Measurements from ENCODE around the gene AANAT. TPM values are rescaled to one million over a fixed set of nuclear protein-coding genes. Genes with fewer than 3 reads are reported as not detected.
A peak's percentile ranks its signal among the peaks of the same experiment; 100 is the strongest.

The AANAT gene
- total and polyA plus RNA-seq, 4 donors = not detected

DNA sequence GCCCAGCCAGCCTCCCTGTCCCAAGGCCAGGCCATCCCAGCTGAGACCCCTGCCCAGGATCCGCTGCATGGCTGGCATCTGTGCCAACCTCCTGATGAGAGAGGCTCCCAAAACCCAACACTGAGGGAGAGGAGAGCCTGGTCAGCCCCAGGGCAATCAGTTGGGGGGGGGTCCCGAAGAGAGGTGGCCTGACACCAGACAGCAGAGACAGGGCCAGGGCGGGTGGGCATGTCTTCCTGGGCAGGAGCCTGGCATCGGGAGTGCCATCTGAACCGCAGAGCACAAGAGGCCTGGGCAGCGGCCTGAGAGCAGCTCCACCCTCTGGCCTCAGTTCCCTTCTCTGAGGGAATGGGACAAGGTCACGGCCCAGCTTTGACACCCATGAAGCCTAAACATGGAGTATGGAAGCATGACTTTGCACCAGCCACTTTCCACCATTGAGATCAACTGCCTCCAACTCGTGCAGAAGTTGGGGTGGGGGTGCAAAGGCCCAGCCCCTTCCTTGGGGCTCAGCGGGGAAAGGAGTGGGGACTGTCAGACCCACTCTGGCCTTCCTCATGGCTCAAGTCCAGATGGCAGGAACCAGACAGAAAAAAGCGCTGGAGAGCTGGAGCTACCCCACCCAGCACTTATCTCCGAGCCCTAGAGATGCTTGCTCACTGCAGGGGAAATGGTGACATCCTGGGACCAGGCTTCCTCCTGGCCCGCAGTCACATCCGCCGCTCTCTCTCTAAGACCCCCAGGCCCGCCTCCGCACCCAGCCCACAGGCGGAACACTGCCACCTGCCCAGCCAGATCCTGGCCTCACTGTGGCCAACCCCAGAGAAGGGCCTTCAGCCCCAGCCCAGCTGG is 24.1 kb downstream of the AANAT start:
- peaks cover 0 to 13% (median under 1%) of the 10 kb centered on the region in 4 donors for H3K4me1 ChIP-seq (ENCODE audit: control insufficient read depth in 4 of 4, insufficient read depth in 4 of 4, low read length in 3 of 4)
- no peaks in the 10 kb centered on the region for H3K27me3 ChIP-seq (ENCODE audit: control insufficient read depth in 4 of 4, insufficient read depth in 4 of 4, low read length in 3 of 4)
- no peaks in the 10 kb centered on the region for H3K9me3 ChIP-seq (ENCODE audit: control insufficient read depth in 4 of 4, low read length in 3 of 4)
- H3K4me3 ChIP-seq (ENCODE audit: low read depth in 1 of 3, low read length in 3 of 3) = no peak overlapping the region
- H3K27ac ChIP-seq (ENCODE audit: low read depth in 1 of 2, low read length in 2 of 2) = peak overlapping the region; percentile 65 to 78
- no peak overlapping the region for H3K9ac ChIP-seq (ENCODE audit: low read depth in 1 of 2, low read length in 2 of 2)
- H3K36me3 ChIP-seq (ENCODE audit: control insufficient read depth in 4 of 4, insufficient read depth in 3 of 4, low read depth in 1 of 4, low read length in 3 of 4) = no peaks in the 10 kb centered on the region
- DNase-seq (ENCODE audit: low spot score) = no peak
- 78% methylated on average over 17 of the region's 17 CpGs for WGBS
- TF ChIP-seq EGR1 (IDR thresholded peaks at IDR 0.05; ENCODE audit: low read depth in 2 of 2) (no peak), FOXA1 (IDR thresholded peaks at IDR 0.05) (no peak), RXRA (IDR thresholded peaks at IDR 0.05) (no peak), FOXA2 (IDR thresholded peaks at IDR 0.05) (no peak), YY1 (IDR thresholded peaks at IDR 0.05) (no peak), TAF1 (conservative IDR thresholded peaks at IDR 0.05) (no peak), RAD21 (IDR thresholded peaks at IDR 0.05) (no peak), HNF4A (conservative IDR thresholded peaks at IDR 0.05) (no peak)
- TF ChIP-seq, protein P1, sequence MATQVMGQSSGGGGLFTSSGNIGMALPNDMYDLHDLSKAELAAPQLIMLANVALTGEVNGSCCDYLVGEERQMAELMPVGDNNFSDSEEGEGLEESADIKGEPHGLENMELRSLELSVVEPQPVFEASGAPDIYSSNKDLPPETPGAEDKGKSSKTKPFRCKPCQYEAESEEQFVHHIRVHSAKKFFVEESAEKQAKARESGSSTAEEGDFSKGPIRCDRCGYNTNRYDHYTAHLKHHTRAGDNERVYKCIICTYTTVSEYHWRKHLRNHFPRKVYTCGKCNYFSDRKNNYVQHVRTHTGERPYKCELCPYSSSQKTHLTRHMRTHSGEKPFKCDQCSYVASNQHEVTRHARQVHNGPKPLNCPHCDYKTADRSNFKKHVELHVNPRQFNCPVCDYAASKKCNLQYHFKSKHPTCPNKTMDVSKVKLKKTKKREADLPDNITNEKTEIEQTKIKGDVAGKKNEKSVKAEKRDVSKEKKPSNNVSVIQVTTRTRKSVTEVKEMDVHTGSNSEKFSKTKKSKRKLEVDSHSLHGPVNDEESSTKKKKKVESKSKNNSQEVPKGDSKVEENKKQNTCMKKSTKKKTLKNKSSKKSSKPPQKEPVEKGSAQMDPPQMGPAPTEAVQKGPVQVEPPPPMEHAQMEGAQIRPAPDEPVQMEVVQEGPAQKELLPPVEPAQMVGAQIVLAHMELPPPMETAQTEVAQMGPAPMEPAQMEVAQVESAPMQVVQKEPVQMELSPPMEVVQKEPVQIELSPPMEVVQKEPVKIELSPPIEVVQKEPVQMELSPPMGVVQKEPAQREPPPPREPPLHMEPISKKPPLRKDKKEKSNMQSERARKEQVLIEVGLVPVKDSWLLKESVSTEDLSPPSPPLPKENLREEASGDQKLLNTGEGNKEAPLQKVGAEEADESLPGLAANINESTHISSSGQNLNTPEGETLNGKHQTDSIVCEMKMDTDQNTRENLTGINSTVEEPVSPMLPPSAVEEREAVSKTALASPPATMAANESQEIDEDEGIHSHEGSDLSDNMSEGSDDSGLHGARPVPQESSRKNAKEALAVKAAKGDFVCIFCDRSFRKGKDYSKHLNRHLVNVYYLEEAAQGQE (IDR thresholded peaks at IDR 0.05) = no peak
- TF ChIP-seq, protein P2, sequence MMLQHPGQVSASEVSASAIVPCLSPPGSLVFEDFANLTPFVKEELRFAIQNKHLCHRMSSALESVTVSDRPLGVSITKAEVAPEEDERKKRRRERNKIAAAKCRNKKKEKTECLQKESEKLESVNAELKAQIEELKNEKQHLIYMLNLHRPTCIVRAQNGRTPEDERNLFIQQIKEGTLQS (IDR thresholded peaks at IDR 0.05) = no peak
- TF ChIP-seq, protein P3, sequence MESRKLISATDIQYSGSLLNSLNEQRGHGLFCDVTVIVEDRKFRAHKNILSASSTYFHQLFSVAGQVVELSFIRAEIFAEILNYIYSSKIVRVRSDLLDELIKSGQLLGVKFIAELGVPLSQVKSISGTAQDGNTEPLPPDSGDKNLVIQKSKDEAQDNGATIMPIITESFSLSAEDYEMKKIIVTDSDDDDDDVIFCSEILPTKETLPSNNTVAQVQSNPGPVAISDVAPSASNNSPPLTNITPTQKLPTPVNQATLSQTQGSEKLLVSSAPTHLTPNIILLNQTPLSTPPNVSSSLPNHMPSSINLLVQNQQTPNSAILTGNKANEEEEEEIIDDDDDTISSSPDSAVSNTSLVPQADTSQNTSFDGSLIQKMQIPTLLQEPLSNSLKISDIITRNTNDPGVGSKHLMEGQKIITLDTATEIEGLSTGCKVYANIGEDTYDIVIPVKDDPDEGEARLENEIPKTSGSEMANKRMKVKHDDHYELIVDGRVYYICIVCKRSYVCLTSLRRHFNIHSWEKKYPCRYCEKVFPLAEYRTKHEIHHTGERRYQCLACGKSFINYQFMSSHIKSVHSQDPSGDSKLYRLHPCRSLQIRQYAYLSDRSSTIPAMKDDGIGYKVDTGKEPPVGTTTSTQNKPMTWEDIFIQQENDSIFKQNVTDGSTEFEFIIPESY (IDR thresholded peaks at IDR 0.05) = no peak
- TF ChIP-seq, protein P4, sequence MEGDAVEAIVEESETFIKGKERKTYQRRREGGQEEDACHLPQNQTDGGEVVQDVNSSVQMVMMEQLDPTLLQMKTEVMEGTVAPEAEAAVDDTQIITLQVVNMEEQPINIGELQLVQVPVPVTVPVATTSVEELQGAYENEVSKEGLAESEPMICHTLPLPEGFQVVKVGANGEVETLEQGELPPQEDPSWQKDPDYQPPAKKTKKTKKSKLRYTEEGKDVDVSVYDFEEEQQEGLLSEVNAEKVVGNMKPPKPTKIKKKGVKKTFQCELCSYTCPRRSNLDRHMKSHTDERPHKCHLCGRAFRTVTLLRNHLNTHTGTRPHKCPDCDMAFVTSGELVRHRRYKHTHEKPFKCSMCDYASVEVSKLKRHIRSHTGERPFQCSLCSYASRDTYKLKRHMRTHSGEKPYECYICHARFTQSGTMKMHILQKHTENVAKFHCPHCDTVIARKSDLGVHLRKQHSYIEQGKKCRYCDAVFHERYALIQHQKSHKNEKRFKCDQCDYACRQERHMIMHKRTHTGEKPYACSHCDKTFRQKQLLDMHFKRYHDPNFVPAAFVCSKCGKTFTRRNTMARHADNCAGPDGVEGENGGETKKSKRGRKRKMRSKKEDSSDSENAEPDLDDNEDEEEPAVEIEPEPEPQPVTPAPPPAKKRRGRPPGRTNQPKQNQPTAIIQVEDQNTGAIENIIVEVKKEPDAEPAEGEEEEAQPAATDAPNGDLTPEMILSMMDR (IDR thresholded peaks at IDR 0.05; ENCODE audit: low read depth, low read length, missing input control) = no peak

Data from liver (tissue), 9 donors.